SK-N-SH (cell line): ENCODE results near the gene POU2F1. TPM values are rescaled to one million over a fixed set of nuclear protein-coding genes. Genes with fewer than 3 reads are reported as not detected.

Experiments used
- CTCF ChIA-PET: fragments of 300-600, 350-600 bp; formaldehyde crosslinking; extraction: SDS; loops from one replicate; lab custom pipeline; 2021; lab: Yijun Ruan, JAX
- POLR2A ChIA-PET: fragments of 350-600 bp; sonication (Branson Sonifier 250); formaldehyde crosslinking; extraction: SDS; loops from one replicate; lab custom pipeline; 2020; ENCODE audit warnings: antibody characterized with exemption, inconsistent platforms; lab: Yijun Ruan, JAX
- DNase-seq: peaks from one replicate; pipeline ENCODE4 v3.0.0; 2012
- H2AFZ ChIP-seq: fragments of 200-600 bp; sonication (generic); 2 replicates; pipeline ENCODE4 v1.8.1; 2016; ENCODE audit warnings: antibody characterized with exemption, mild to moderate bottlenecking, low read depth
- H3F3A ChIP-seq: fragments of 200-600 bp; sonication (generic); replicated peaks from 2 replicates; pipeline ENCODE3; 2016; ENCODE audit warnings: antibody characterized with exemption, mild to moderate bottlenecking; ENCODE audit not compliant: insufficient read depth
- H3K27ac ChIP-seq, 2 experiments: fragments of 200-500 bp in 1 of 2; fragments of 200-600 bp in 1 of 2; sonication (Bioruptor generic) in 1 of 2; sonication (generic), shearing (Covaris generic) in 1 of 2; 2 replicates each; pipeline versions ENCODE4 v1.5.1 to v1.6.1; 2014 to 2016; ENCODE audit warnings: low read depth in 2 of 2, inconsistent platforms in 1 of 2, low read length in 1 of 2, mild to moderate bottlenecking in 1 of 2, mixed read lengths in 1 of 2
- H3K27me3 ChIP-seq: fragments of 200-600 bp; sonication (generic), shearing (Covaris generic); 2 replicates; pipeline ENCODE4 v1.6.1; 2016; ENCODE audit warnings: mixed run types; ENCODE audit not compliant: insufficient read depth
- H3K36me3 ChIP-seq, 2 experiments: fragments of 200-500 bp in 1 of 2; fragments of 200-600 bp in 1 of 2; sonication (Bioruptor generic) in 1 of 2; sonication (generic) in 1 of 2; replicated peaks in 1 of 2; 2 replicates each; pipeline versions ENCODE3 to v1.5.1; 2014 to 2016; ENCODE audit warnings: low read length in 1 of 2, mild to moderate bottlenecking in 1 of 2; ENCODE audit not compliant: insufficient read depth in 2 of 2, control insufficient read depth in 1 of 2
- H3K4me1 ChIP-seq, 2 experiments: fragments of 200-500 bp in 1 of 2; fragments of 200-600 bp in 1 of 2; sonication (Bioruptor generic) in 1 of 2; sonication (generic), shearing (Covaris generic) in 1 of 2; 2 replicates each; pipeline versions ENCODE4 v1.5.1 to v1.6.1; 2014 to 2016; ENCODE audit warnings: low read depth in 1 of 2, low read length in 1 of 2, mixed run types in 1 of 2; ENCODE audit not compliant: insufficient read depth in 2 of 2, control insufficient read depth in 1 of 2
- H3K4me2 ChIP-seq: fragments of 200-600 bp; sonication (generic), shearing (Covaris generic); 2 replicates; pipeline ENCODE4 v1.6.1; 2017; ENCODE audit warnings: mixed run types
- H3K4me3 ChIP-seq, 2 experiments: fragments of 200-500 bp in 1 of 2; fragments of 200-600 bp in 1 of 2; sonication (Bioruptor generic) in 1 of 2; sonication (generic), shearing (Covaris generic) in 1 of 2; 2 replicates each; pipeline versions ENCODE4 v1.5.1 to v1.8.1; 2014 to 2016; ENCODE audit warnings: low read depth in 2 of 2, inconsistent platforms in 1 of 2, low read length in 1 of 2, mild to moderate bottlenecking in 1 of 2, mixed read lengths in 1 of 2, moderate library complexity in 1 of 2
- H3K79me2 ChIP-seq: fragments of 200-600 bp; sonication (generic); 2 replicates; pipeline ENCODE4 v1.8.1; 2017; ENCODE audit warnings: mild to moderate bottlenecking; ENCODE audit not compliant: insufficient read depth
- H3K9ac ChIP-seq: fragments of 200-600 bp; sonication (generic); 2 replicates; pipeline ENCODE4 v1.6.1; 2017; ENCODE audit warnings: mixed run types
- H3K9me2 ChIP-seq: fragments of 200-600 bp; sonication (generic); 2 replicates; pipeline ENCODE4 v1.6.1; 2017; ENCODE audit warnings: mixed run types
- H3K9me3 ChIP-seq: fragments of 200-600 bp; sonication (generic); 2 replicates; pipeline ENCODE4 v1.6.1; 2017; ENCODE audit warnings: mixed run types, mild to moderate bottlenecking, moderate library complexity
- H4K20me1 ChIP-seq: fragments of 200-600 bp; sonication (generic); 2 replicates; pipeline ENCODE4 v1.6.1; 2017; ENCODE audit warnings: mild to moderate bottlenecking, mixed run types; ENCODE audit not compliant: insufficient read depth
- CHD2 ChIP-seq: fragments of 150-350 bp; IDR thresholded peaks from 2 replicates; pipeline ENCODE4 v1.6.1; 2018; ENCODE audit warnings: low read length; ENCODE audit not compliant: partially characterized antibody
- CTCF ChIP-seq: fragments of 200-600 bp; sonication (generic); IDR thresholded peaks from 2 replicates; pipeline ENCODE4 v1.6.1; 2017; ENCODE audit warnings: antibody characterized with exemption, mild to moderate bottlenecking, moderate library complexity
- ELF1 ChIP-seq: IDR thresholded peaks from 2 replicates; pipeline ENCODE4 v1.4.0; 2012
- EP300 ChIP-seq, 2 experiments: IDR thresholded peaks; 2 replicates each; pipeline versions ENCODE4 v1.4.0 to v1.6.1; 2012; ENCODE audit warnings: borderline replicate concordance in 1 of 2, low read depth in 1 of 2, low read length in 1 of 2
- EZH2phosphoT487 ChIP-seq: fragments of 200-600 bp; sonication (generic); IDR thresholded peaks from 2 replicates; pipeline ENCODE4 v1.6.1; 2017; ENCODE audit warnings: low read depth, mixed run types, mild to moderate bottlenecking, antibody characterized with exemption, moderate library complexity, borderline replicate concordance
- FOXJ3 ChIP-seq: sonication (generic); formaldehyde crosslinking; IDR thresholded peaks from 2 replicates; pipeline ENCODE4 v1.5.1; 2020; ENCODE audit warnings: mild to moderate bottlenecking, missing genetic modification reagents
- FOXM1 ChIP-seq: IDR thresholded peaks from 2 replicates; pipeline ENCODE4 v1.4.0; 2012; ENCODE audit warnings: low read depth, mild to moderate bottlenecking
- NFIC ChIP-seq: IDR thresholded peaks from 2 replicates; pipeline ENCODE4 v1.4.0; 2012; ENCODE audit warnings: borderline replicate concordance
- NRF1 ChIP-seq: IDR thresholded peaks from 2 replicates; pipeline ENCODE4 v1.6.1; 2012; ENCODE audit warnings: low read depth, mild to moderate bottlenecking, low read length
- RAD21 ChIP-seq: IDR thresholded peaks from 2 replicates; pipeline ENCODE4 v1.6.1; 2012; ENCODE audit warnings: mild to moderate bottlenecking, low read length
- REST ChIP-seq: IDR thresholded peaks from 2 replicates; pipeline ENCODE4 v1.6.1; 2012; ENCODE audit warnings: mild to moderate bottlenecking, low read depth, low read length, moderate library complexity
- RXRA ChIP-seq: IDR thresholded peaks from 2 replicates; pipeline ENCODE4 v1.4.0; 2012; ENCODE audit warnings: low read depth, mild to moderate bottlenecking, borderline replicate concordance
- SIN3A ChIP-seq: IDR thresholded peaks from 2 replicates; pipeline ENCODE4 v1.6.1; 2012; ENCODE audit warnings: low read depth, mild to moderate bottlenecking, low read length, moderate library complexity, borderline replicate concordance
- TCF12 ChIP-seq: IDR thresholded peaks from 2 replicates; pipeline ENCODE4 v1.4.0; 2012
- TEAD4 ChIP-seq: IDR thresholded peaks from 2 replicates; pipeline ENCODE4 v1.4.0; 2012; ENCODE audit warnings: mild to moderate bottlenecking, borderline replicate concordance; ENCODE audit not compliant: insufficient read depth
- USF1 ChIP-seq: IDR thresholded peaks from 2 replicates; pipeline ENCODE4 v1.4.0; 2012; ENCODE audit warnings: low read depth, borderline replicate concordance
- WGBS: methylation state at CpG from one replicate; pipeline ENCODE4 v1.1.6; 2017; ENCODE audit warnings: low lambda C conversion rate; 5-methylcytosine and 5-hydroxymethylcytosine counted together
- polyA plus RNA-seq, 3 experiments: library from polyadenylated mRNA; depleted of rRNA; stranded (reverse); fragments of >200 nt; gene quantifications; 2 replicates each; pipeline ENCODE4 v1.2.3, GENCODE V29; 2012
- TF ChIP-seq, protein P1 (sequence below): fragments of 150-350 bp; IDR thresholded peaks from 2 replicates; pipeline ENCODE4 v1.6.1; 2017; ENCODE audit warnings: antibody characterized with exemption, low read length, low read depth, borderline replicate concordance
- TF ChIP-seq, protein P2 (sequence below): IDR thresholded peaks from 2 replicates; pipeline ENCODE4; 2012

The POU2F1 gene
- polyA plus RNA-seq, 1 of the 3 experiments (the other 2 are of a cell fraction): 1.2 TPM

- H3K9ac ChIP-seq: no peak overlapping the region
- H3F3A ChIP-seq: no peaks in the 10 kb centered on the region
- peaks cover 0 to 8% of the 10 kb centered on the region in 2 experiments; a peak in 1 of 4 replicates for H3K4me1 ChIP-seq
- CTCF ChIA-PET: interaction anchor here (0.6 to 5.5 kb wide), 9 partner anchors 9 to 398 kb away, joined by 3 to 45 read pairs (median 5); no protein-coding TSS in a partner anchor
- no peaks in the 10 kb centered on the region for H3K9me2 ChIP-seq
- no peak for DNase-seq
- H3K27me3 ChIP-seq: peaks cover 4% of the 10 kb centered on the region; the same call in 1 of the 2 replicates
- no peaks in the 10 kb centered on the region for H3K9me3 ChIP-seq
- H3K79me2 ChIP-seq: no peaks in the 10 kb centered on the region
- 86% methylated on average over 5 of the region's 5 CpGs for WGBS
- no peak overlapping the region for H3K27ac ChIP-seq
- H2AFZ ChIP-seq: no peak overlapping the region
- TF ChIP-seq TCF12: no peak
- TF ChIP-seq RAD21: no peak
- no peak for TF ChIP-seq USF1
- TF ChIP-seq, protein P1, sequence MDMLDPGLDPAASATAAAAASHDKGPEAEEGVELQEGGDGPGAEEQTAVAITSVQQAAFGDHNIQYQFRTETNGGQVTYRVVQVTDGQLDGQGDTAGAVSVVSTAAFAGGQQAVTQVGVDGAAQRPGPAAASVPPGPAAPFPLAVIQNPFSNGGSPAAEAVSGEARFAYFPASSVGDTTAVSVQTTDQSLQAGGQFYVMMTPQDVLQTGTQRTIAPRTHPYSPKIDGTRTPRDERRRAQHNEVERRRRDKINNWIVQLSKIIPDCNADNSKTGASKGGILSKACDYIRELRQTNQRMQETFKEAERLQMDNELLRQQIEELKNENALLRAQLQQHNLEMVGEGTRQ: no peak
- TF ChIP-seq, all 33 proteins: peak for 0
- no peaks in the 10 kb centered on the region for H3K36me3 ChIP-seq
- POLR2A ChIA-PET: no interaction called here
- H4K20me1 ChIP-seq: no peaks in the 10 kb centered on the region
- H3K4me2 ChIP-seq: no peak overlapping the region
- H3K4me3 ChIP-seq: no peak overlapping the region
Measured at GRCh38 chr1:167456524-167456923, 235.8 kb downstream of the POU2F1 start.

- Histone ChIP-seq H3F3A (no peaks in the 10 kb centered on the region), H3K36me3 (no peaks in the 10 kb centered on the region), H4K20me1 (no peaks in the 10 kb centered on the region), H3K27me3 (peaks cover under 1% of the 10 kb centered on the region; the same call in 1 of the 2 replicates), H2AFZ (no peak overlapping the region), H3K9ac (no peak overlapping the region), H3K9me3 (no peaks in the 10 kb centered on the region), H3K4me3 (no peak overlapping the region), H3K79me2 (no peaks in the 10 kb centered on the region), H3K27ac (no peak overlapping the region), H3K4me2 (no peak overlapping the region), H3K9me2 (no peaks in the 10 kb centered on the region), H3K4me1 (peaks cover 0 to 8% of the 10 kb centered on the region in 2 experiments; a peak in 1 of 4 replicates)
- CTCF ChIA-PET: interaction anchor here (0.8 to 5.5 kb wide), 8 partner anchors 9 to 398 kb away, joined by 3 to 45 read pairs (median 5); no protein-coding TSS in a partner anchor
- 89% methylated on average over 8 of the region's 8 CpGs for WGBS
- no peak for DNase-seq
- POLR2A ChIA-PET: no interaction called here
- TF ChIP-seq NFIC (no peak), NRF1 (no peak), EZH2phosphoT487 (no peak), SIN3A (no peak), FOXJ3 (CRISPR knock-in tag) (no peak), ELF1 (no peak), REST (no peak), FOXM1 (no peak), RXRA (no peak), EP300 (IDR thresholded peaks at IDR 0.05; ENCODE audit: borderline replicate concordance in 1 of 2, low read depth in 1 of 2, low read length in 1 of 2) (no peak), CTCF (no peak), CHD2 (no peak), TEAD4 (no peak)
- TF ChIP-seq, protein P1: no peak
- TF ChIP-seq, protein P2, sequence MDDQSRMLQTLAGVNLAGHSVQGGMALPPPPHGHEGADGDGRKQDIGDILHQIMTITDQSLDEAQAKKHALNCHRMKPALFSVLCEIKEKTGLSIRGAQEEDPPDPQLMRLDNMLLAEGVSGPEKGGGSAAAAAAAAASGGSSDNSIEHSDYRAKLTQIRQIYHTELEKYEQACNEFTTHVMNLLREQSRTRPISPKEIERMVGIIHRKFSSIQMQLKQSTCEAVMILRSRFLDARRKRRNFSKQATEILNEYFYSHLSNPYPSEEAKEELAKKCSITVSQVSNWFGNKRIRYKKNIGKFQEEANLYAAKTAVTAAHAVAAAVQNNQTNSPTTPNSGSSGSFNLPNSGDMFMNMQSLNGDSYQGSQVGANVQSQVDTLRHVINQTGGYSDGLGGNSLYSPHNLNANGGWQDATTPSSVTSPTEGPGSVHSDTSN: no peak
Measured at GRCh38 chr1:167456926-167457325, 236.2 kb downstream of the POU2F1 start.
